Panc1 (cell line): Measurements from ENCODE around the gene NEGR1. TPM values are rescaled to one million over a fixed set of nuclear protein-coding genes. Genes with fewer than 3 reads are reported as not detected.
A peak's percentile ranks its signal among the peaks of the same experiment; 100 is the strongest.

Experiments
- ATAC-seq: fragments of 200-7000 bp; cut with Tn5 transposase; 2 replicates; pipeline ENCODE4 v1.9.1; 2020; ENCODE audit warnings: mild to moderate bottlenecking, moderate library complexity
- BruUV-seq: library from RNA; stranded (reverse); fragments of 400-500 nt; replicated peaks from 2 replicates; lab custom pipeline; 2021; lab: Mats Ljungman, UMichigan
- CTCF ChIA-PET: fragments of 300-600 bp; sonication (Branson Sonifier 250); formaldehyde crosslinking; loops from one replicate; lab custom pipeline; 2022; ENCODE audit warnings: antibody characterized with exemption; lab: Charles Lee
- POLR2A ChIA-PET: fragments of 300-600 bp; sonication (Branson Sonifier 250); formaldehyde crosslinking; loops from one replicate; lab custom pipeline; 2022; ENCODE audit warnings: antibody characterized with exemption; lab: Charles Lee
- DNase-seq: peaks from one replicate; pipeline ENCODE4 v3.0.0-alpha.2; 2010; ENCODE audit warnings: low read depth, low spot score
- H3K27ac ChIP-seq: 2 replicates; pipeline ENCODE4 v1.5.1; 2011; ENCODE audit warnings: mild to moderate bottlenecking, low read length, inconsistent platforms
- H3K27me3 ChIP-seq: fragments of 200-500 bp; sonication (Bioruptor generic); 2 replicates; pipeline ENCODE4 v1.6.0; 2014; ENCODE audit warnings: low read length, inconsistent platforms; ENCODE audit not compliant: control insufficient read depth, insufficient read depth
- H3K36me3 ChIP-seq: fragments of 200-500 bp; sonication (Bioruptor generic); 2 replicates; pipeline ENCODE4 v1.5.1; 2014; ENCODE audit warnings: inconsistent platforms, mild to moderate bottlenecking, low read length, moderate library complexity; ENCODE audit not compliant: control insufficient read depth, insufficient read depth
- H3K4me1 ChIP-seq: 2 replicates; pipeline ENCODE4 v1.5.1; 2011; ENCODE audit warnings: inconsistent platforms, mild to moderate bottlenecking, low read length, moderate library complexity; ENCODE audit not compliant: control insufficient read depth, insufficient read depth
- H3K4me3 ChIP-seq, 2 experiments: 2 replicates each; pipeline ENCODE4 v1.5.1; 2011 to 2012; ENCODE audit warnings: low read depth in 2 of 2, low read length in 2 of 2, mild to moderate bottlenecking in 2 of 2, inconsistent platforms in 1 of 2, moderate library complexity in 1 of 2
- H3K9me3 ChIP-seq: fragments of 200-500 bp; sonication (Bioruptor generic); 2 replicates; pipeline ENCODE4 v1.5.1; 2014; ENCODE audit warnings: low read depth, mild to moderate bottlenecking, inconsistent platforms, low read length, moderate library complexity; ENCODE audit not compliant: control insufficient read depth, insufficient read depth
- POLR2AphosphoS5 ChIP-seq: IDR thresholded peaks from 2 replicates; pipeline ENCODE4 v1.6.1; 2012; ENCODE audit warnings: mild to moderate bottlenecking, low read depth, low read length, moderate library complexity
- REST ChIP-seq, 2 experiments: IDR thresholded peaks; 2 replicates each; pipeline ENCODE4 v1.6.1; 2011 to 2012; ENCODE audit warnings: low read depth in 2 of 2, control low read depth in 1 of 2, low read length in 1 of 2, mild to moderate bottlenecking in 1 of 2, moderate library complexity in 1 of 2; ENCODE audit not compliant: insufficient read depth in 1 of 2
- SIN3A ChIP-seq: IDR thresholded peaks from 2 replicates; pipeline ENCODE4 v1.6.1; 2012; ENCODE audit warnings: low read depth, mild to moderate bottlenecking, low read length, moderate library complexity, borderline replicate concordance; ENCODE audit not compliant: insufficient read depth
- TCF7L2 ChIP-seq: IDR thresholded peaks from 2 replicates; pipeline ENCODE4 v1.6.1; 2011; ENCODE audit warnings: mild to moderate bottlenecking, low read depth, low read length, inconsistent platforms
- in situ Hi-C: cut with HindIII; loops from 2 replicates; pipeline ENCODE4 v1.10.0; 2016; ENCODE audit warnings: low sequenced_read_pairs, low pct_unique_long_range_greater_than_20kb
- intact Hi-C: fragments of 100-400 bp; cut with micrococcal nuclease; formaldehyde crosslinking; loops from one replicate; pipeline ENCODE4 v1.10.0; 2022; ENCODE audit not compliant: unreplicated experiment
- total RNA-seq: library from RNA; stranded (reverse); gene quantifications from one replicate; pipeline ENCODE4 v1.2.1, GENCODE V29; 2021; ENCODE audit not compliant: unreplicated experiment
- TF ChIP-seq, protein P1 (sequence below): fragments of 450-650 bp; IDR thresholded peaks from 2 replicates; pipeline ENCODE4 v1.5.1; 2017; ENCODE audit warnings: mild to moderate bottlenecking

NEGR1 gene
- total RNA-seq, 1 experiment from 2014 or later, result 2.7 TPM

GRCh38 chr1:72283307-72284083 is 1.2 kb upstream of the NEGR1 start:
- intact Hi-C loops (no loop called here), in situ Hi-C loops (no loop called here)
- CTCF ChIA-PET, result interaction anchor here (0.6 to 0.7 kb wide), 2 partner anchors 207 to 896 kb away, joined by 4 to 5 read pairs; no protein-coding TSS in a partner anchor
- no TSS peak for BruUV-seq
- Histone ChIP-seq H3K27ac (peak overlapping the region; percentile 86), H3K9me3 (no peaks in the 10 kb centered on the region), H3K4me3 (peak overlapping the region; percentile 80 to 96), H3K27me3 (no peaks in the 10 kb centered on the region), H3K36me3 (no peaks in the 10 kb centered on the region), H3K4me1 (peaks cover 17% of the 10 kb centered on the region)
- TF ChIP-seq SIN3A (0 out of 2 replicates have a peak, but pooled peaks have one; percentile 36), POLR2AphosphoS5 (peak; percentile 54; the same call in 1 of the 2 replicates), REST (IDR thresholded peaks at IDR 0.05; ENCODE audit: insufficient read depth in 1 of 2, low read depth in 2 of 2, low read length in 1 of 2) (no peak)
- TF ChIP-seq, protein P1, sequence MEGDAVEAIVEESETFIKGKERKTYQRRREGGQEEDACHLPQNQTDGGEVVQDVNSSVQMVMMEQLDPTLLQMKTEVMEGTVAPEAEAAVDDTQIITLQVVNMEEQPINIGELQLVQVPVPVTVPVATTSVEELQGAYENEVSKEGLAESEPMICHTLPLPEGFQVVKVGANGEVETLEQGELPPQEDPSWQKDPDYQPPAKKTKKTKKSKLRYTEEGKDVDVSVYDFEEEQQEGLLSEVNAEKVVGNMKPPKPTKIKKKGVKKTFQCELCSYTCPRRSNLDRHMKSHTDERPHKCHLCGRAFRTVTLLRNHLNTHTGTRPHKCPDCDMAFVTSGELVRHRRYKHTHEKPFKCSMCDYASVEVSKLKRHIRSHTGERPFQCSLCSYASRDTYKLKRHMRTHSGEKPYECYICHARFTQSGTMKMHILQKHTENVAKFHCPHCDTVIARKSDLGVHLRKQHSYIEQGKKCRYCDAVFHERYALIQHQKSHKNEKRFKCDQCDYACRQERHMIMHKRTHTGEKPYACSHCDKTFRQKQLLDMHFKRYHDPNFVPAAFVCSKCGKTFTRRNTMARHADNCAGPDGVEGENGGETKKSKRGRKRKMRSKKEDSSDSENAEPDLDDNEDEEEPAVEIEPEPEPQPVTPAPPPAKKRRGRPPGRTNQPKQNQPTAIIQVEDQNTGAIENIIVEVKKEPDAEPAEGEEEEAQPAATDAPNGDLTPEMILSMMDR, result no peak
- ATAC-seq (peak; percentile 81), DNase-seq (peak; percentile 67)
- POLR2A ChIA-PET, result no interaction called here

DNA sequence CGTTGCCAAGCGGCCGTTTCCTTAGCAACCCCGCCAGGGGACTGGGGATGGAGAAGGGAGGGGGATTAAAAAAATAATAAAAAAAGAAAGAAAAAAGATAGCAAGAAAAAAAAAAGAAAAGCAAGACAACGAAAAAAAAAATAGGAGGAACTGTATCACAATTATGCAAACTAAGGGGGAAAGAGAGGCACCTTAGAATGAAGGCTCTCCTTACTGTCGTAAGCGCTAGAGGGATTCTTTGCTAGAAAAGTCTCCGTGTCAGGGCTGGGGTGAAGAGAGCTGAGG is 625 bp upstream of the NEGR1 start:
- H3K4me1 ChIP-seq, result peaks cover 17% of the 10 kb centered on the region
- H3K36me3 ChIP-seq, result no peaks in the 10 kb centered on the region
- no peaks in the 10 kb centered on the region for H3K9me3 ChIP-seq
- intact Hi-C loops, result no loop called here
- no peaks in the 10 kb centered on the region for H3K27me3 ChIP-seq
- POLR2A ChIA-PET, result no interaction called here
- no TSS peak for BruUV-seq
- in situ Hi-C loops, result no loop called here
- DNase-seq (no peak), ATAC-seq (peak; percentile 8)
- TF ChIP-seq TCF7L2 (no peak), POLR2AphosphoS5 (no peak)
- TF ChIP-seq, protein P1, result 0 out of 2 replicates have a peak, but pooled peaks have one; percentile 15
- H3K27ac ChIP-seq, result peak overlapping the region; percentile 86
- H3K4me3 ChIP-seq, result peak overlapping the region; percentile 80 to 96
- CTCF ChIA-PET, result no interaction called here
